Ectodermal cell (in vitro differentiated cells): Measurements from ENCODE around the gene PTH2R.
"Not testable (repeated sequence)": the region's sequence is repeated elsewhere in the genome, so short reads cannot be mapped to it uniquely, and the experiment has no call there.

Experiments
- H3K27ac ChIP-seq: 2 replicates; pipeline ENCODE4 v1.7.0; 2013; ENCODE audit warnings: mild to moderate bottlenecking, low read depth, low read length; ENCODE audit not compliant: insufficient read depth, poor library complexity, severe bottlenecking
- H3K27me3 ChIP-seq: 2 replicates; pipeline ENCODE4 v1.7.0; 2013; ENCODE audit warnings: mild to moderate bottlenecking, low read length; ENCODE audit not compliant: insufficient read depth, control insufficient read depth, poor library complexity, severe bottlenecking
- H3K36me3 ChIP-seq: one replicate; pipeline ENCODE4 v1.7.0; 2013; ENCODE audit warnings: low read length; ENCODE audit not compliant: control insufficient read depth, insufficient read depth
- H3K4me1 ChIP-seq: one replicate; pipeline ENCODE4 v1.7.0; 2013; ENCODE audit warnings: low read length; ENCODE audit not compliant: control insufficient read depth, insufficient read depth
- H3K4me3 ChIP-seq: 2 replicates; pipeline ENCODE4 v1.7.0; 2013; ENCODE audit warnings: low read depth, low read length, control low read depth; ENCODE audit not compliant: insufficient read depth
- H3K9me3 ChIP-seq: 2 replicates; pipeline ENCODE4 v1.7.0; 2013; ENCODE audit warnings: mild to moderate bottlenecking, low read length, moderate library complexity; ENCODE audit not compliant: control insufficient read depth
- WGBS, 2 experiments: methylation state at CpG; one replicate each; pipeline ENCODE4 v1.1.7; 2013; ENCODE audit warnings: missing lambda C conversion rate in 2 of 2; 5-methylcytosine and 5-hydroxymethylcytosine counted together

Gene PTH2R

DNA sequence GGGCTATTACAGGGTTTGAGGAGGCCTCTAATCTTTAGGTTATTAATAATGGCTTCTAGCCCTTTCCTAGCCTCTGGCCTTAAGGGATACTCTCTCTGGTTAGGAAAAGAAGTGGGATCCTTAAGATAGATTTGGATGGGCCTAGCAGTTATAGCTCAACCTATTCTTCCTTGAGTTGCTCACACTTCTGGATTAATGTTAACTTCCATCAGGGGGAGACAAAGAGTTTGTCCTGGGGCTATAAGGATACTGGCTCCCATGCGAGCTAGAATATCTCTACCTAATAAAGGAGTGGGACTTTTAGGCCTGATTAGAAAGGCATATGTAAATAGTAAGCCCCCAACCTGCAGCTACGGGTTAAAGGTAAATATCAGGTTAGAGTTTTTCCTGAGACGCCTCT, 14.3 kb upstream of the PTH2R start:
- Histone ChIP-seq H3K4me1 (no peaks in the 10 kb centered on the region), H3K4me3 (no peak overlapping the region), H3K27ac (no peak overlapping the region), H3K27me3 (no peaks in the 10 kb centered on the region), H3K9me3 (no peaks in the 10 kb centered on the region), H3K36me3 (no peaks in the 10 kb centered on the region)
- WGBS, 2 experiments, result 89 to 93% methylated on average over 3 of the region's 3 CpGs

DNA sequence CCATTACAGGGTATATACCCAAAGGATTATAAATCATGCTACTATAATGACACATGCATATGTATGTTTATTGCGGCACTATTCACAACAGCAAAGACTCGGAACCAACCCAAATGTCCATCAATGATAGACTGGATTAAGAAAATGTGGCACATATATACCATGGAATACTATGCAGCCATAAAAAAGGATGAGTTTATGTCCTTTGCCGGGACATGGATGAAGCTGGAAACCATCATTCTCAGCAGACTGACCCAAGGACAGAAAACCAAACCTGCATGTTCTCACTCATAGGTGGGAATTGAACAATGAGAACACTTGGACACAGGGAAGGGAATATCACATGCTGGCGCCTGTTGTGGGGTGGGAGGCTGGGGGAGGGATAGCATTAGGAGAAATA, 9.8 kb upstream of the PTH2R start:
- WGBS, 2 experiments, result 93 to 96% methylated on average over 2 to 3 of the region's 4 CpGs
- H3K4me1 ChIP-seq, H3K27me3 ChIP-seq, H3K36me3 ChIP-seq, H3K27ac ChIP-seq, H3K9me3 ChIP-seq, H3K4me3 ChIP-seq: not testable (repeated sequence)

- no peak overlapping the region for H3K4me3 ChIP-seq
- H3K27ac ChIP-seq, result no peak overlapping the region
- H3K4me1 ChIP-seq, result no peaks in the 10 kb centered on the region
- WGBS, 2 experiments, result 90 to 98% methylated on average over 1 of the region's 1 CpG
- no peaks in the 10 kb centered on the region for H3K36me3 ChIP-seq
- no peaks in the 10 kb centered on the region for H3K9me3 ChIP-seq
- no peaks in the 10 kb centered on the region for H3K27me3 ChIP-seq
Observed at GRCh38 chr2:208399201-208399600, 7.4 kb upstream of the PTH2R start.

DNA sequence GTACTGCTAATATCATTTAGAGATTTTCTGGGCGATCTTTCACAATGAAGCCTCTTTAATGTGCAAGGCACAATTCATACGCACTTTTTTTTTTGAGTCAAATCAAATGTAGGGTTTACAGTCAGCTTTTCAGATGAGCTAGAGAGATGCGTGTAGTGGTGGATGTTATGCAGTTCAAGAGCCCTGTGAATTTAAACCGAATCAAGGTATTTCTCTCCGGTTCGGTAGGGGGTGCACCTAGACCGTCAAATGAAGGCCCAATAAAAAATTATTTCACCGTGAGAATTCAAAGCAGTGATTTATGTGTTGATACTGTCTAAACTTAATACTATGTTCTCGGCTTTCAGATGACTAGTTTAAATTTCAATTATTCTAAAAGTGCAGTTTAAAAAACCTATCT, 1.1 kb downstream of the PTH2R start:
- H3K27ac ChIP-seq, result no peak overlapping the region
- H3K4me3 ChIP-seq, result no peak overlapping the region
- H3K27me3 ChIP-seq, result peaks cover 34% of the 10 kb centered on the region
- WGBS, 2 experiments, result 30 to 40% methylated on average over 8 to 9 of the region's 9 CpGs
- H3K4me1 ChIP-seq, result no peaks in the 10 kb centered on the region
- H3K36me3 ChIP-seq, result no peaks in the 10 kb centered on the region
- H3K9me3 ChIP-seq, result no peaks in the 10 kb centered on the region

DNA sequence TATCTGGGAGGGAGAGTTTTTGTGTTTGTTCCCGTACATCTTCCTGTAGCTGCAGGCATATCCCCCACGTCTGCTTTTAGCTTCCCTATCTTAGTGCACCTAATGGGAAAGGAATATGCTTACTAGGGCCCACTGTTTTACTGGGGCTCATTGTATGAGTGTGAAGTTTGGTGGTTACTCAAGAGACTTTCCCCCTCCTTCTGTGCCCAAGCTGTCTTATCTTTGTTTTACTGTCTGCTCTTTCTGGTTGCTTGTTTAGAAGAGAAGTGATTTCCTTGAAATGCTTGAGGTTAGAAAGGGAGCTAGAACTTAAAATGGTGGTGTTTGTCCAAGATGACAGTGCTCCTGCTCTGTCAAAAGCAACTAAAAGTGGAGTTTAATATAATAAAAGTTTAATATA, 7.3 kb downstream of the PTH2R start:
- H3K27me3 ChIP-seq, result no peaks in the 10 kb centered on the region
- no peak overlapping the region for H3K4me3 ChIP-seq
- no peak overlapping the region for H3K27ac ChIP-seq
- H3K9me3 ChIP-seq, result no peaks in the 10 kb centered on the region
- no peaks in the 10 kb centered on the region for H3K4me1 ChIP-seq
- H3K36me3 ChIP-seq, result no peaks in the 10 kb centered on the region
- WGBS, 2 experiments, result 92 to 94% methylated on average over 2 of the region's 2 CpGs

- WGBS, 2 experiments, result 98% methylated on average over 4 of the region's 4 CpGs
- H3K4me3 ChIP-seq, result no peak overlapping the region
- no peak overlapping the region for H3K27ac ChIP-seq
- no peaks in the 10 kb centered on the region for H3K36me3 ChIP-seq
- no peaks in the 10 kb centered on the region for H3K9me3 ChIP-seq
- no peaks in the 10 kb centered on the region for H3K4me1 ChIP-seq
- no peaks in the 10 kb centered on the region for H3K27me3 ChIP-seq
Observed at GRCh38 chr2:208415255-208415654, 8.7 kb downstream of the PTH2R start.

GRCh38 chr2:208415897-208416296, 9.3 kb downstream of the PTH2R start:
- WGBS, 2 experiments, result 96 to 98% methylated on average over 2 of the region's 2 CpGs
- H3K27ac ChIP-seq, result no peak overlapping the region
- no peaks in the 10 kb centered on the region for H3K27me3 ChIP-seq
- H3K9me3 ChIP-seq, result no peaks in the 10 kb centered on the region
- H3K4me3 ChIP-seq, result no peak overlapping the region
- no peaks in the 10 kb centered on the region for H3K36me3 ChIP-seq
- no peaks in the 10 kb centered on the region for H3K4me1 ChIP-seq

DNA sequence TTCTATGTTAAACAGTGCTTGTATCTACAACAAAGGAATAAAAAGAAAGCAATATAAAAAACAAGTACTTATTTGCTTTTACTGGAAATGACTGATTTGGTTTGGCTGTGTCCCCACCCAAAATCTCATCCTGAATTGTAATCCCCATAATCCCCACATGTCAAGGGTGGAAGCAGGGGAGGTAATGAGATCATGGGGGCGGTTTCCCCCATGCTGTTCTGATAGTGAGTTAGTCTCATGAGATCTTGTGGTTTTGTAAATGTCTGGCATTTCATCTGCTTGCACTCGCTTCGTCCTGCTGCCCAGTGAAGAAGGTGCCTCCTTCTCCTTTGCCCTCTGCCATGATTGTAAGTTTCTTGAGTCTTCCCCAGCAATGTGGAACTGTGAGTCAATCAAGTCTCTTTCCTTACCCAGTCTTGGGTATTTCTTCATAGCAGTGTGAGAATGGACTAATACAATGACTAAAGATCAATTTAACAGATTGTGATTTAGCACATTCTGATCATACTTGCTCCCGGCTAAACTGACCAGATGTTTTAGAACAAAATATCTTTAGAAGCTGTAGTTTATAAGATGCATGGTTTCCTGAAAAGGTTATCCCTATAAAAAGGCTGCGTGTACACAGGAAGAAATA, 19.9 kb downstream of the PTH2R start:
- H3K27ac ChIP-seq, result no peak overlapping the region

DNA sequence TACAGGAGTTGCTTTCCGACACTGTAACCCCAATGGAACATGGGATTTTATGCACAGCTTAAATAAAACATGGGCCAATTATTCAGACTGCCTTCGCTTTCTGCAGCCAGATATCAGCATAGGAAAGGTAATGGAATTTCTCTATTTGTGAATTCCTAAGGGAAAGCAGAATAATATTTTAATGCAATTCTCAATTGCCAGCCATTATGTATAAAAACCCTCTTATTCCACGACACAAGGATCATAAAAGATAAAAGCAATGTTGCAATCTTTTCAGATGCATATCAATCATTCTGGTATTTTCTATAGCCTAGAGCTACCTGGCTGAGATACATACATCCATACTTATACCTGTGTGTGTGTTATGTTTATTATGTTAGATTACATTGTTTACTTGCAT, 31.2 kb downstream of the PTH2R start:
- Histone ChIP-seq H3K9me3 (no peaks in the 10 kb centered on the region), H3K36me3 (no peaks in the 10 kb centered on the region), H3K4me3 (no peak overlapping the region), H3K27ac (no peak overlapping the region), H3K4me1 (no peaks in the 10 kb centered on the region), H3K27me3 (no peaks in the 10 kb centered on the region)
- WGBS, 2 experiments, result 95 to 98% methylated on average over 3 of the region's 3 CpGs

More for the DNA sequence above, 19.9 kb downstream of the PTH2R start:
- Histone ChIP-seq H3K9me3 (no peaks in the 10 kb centered on the region), H3K4me3 (no peak overlapping the region), H3K27me3 (no peaks in the 10 kb centered on the region), H3K36me3 (no peaks in the 10 kb centered on the region), H3K4me1 (no peaks in the 10 kb centered on the region)
- WGBS, 2 experiments, result 92 to 95% methylated on average over 5 of the region's 5 CpGs

- Histone ChIP-seq H3K4me1 (no peaks in the 10 kb centered on the region), H3K27ac (no peak overlapping the region), H3K4me3 (no peak overlapping the region), H3K9me3 (no peaks in the 10 kb centered on the region), H3K36me3 (no peaks in the 10 kb centered on the region), H3K27me3 (no peaks in the 10 kb centered on the region)
- 80 to 85% methylated on average over 2 of the region's 2 CpGs for WGBS, 2 experiments
Observed at GRCh38 chr2:208440716-208441115, 34.1 kb downstream of the PTH2R start.

- no peaks in the 10 kb centered on the region for H3K9me3 ChIP-seq
- H3K4me1 ChIP-seq, result no peaks in the 10 kb centered on the region
- WGBS, 2 experiments, result 100% methylated on average over 2 of the region's 2 CpGs; no CpG with 5 or more reads in 1 of the 2 experiments
- H3K27me3 ChIP-seq, result no peaks in the 10 kb centered on the region
- no peaks in the 10 kb centered on the region for H3K36me3 ChIP-seq
- no peak overlapping the region for H3K27ac ChIP-seq
- no peak overlapping the region for H3K4me3 ChIP-seq
Observed at GRCh38 chr2:208441951-208442350, 35.4 kb downstream of the PTH2R start.
